Endodermal cell (in vitro differentiated cells): ENCODE measurements around the gene KRT40. TPM values are rescaled to one million over a fixed set of nuclear protein-coding genes. Genes with fewer than 3 reads are reported as not detected.

ENCODE experiments used
- DNase-seq: peaks from one replicate; pipeline ENCODE4 v3.0.0-alpha.2; 2017
- H3K27ac ChIP-seq: 2 replicates; pipeline ENCODE4 v1.5.1; 2013; ENCODE audit warnings: mild to moderate bottlenecking, low read depth, low read length, moderate library complexity
- H3K27me3 ChIP-seq: 2 replicates; pipeline ENCODE4 v1.6.1; 2013; ENCODE audit warnings: mild to moderate bottlenecking, low read length, moderate library complexity; ENCODE audit not compliant: insufficient read depth, control insufficient read depth, poor library complexity, severe bottlenecking
- H3K36me3 ChIP-seq: 2 replicates; pipeline ENCODE4 v1.7.0; 2013; ENCODE audit warnings: mild to moderate bottlenecking, low read length, moderate library complexity; ENCODE audit not compliant: control insufficient read depth, insufficient read depth
- H3K4me1 ChIP-seq: one replicate; pipeline ENCODE4 v1.7.0; 2013; ENCODE audit warnings: low read length; ENCODE audit not compliant: control insufficient read depth, insufficient read depth
- H3K4me3 ChIP-seq: 2 replicates; pipeline ENCODE4 v1.5.1; 2013; ENCODE audit warnings: mild to moderate bottlenecking, low read length, moderate library complexity
- H3K9ac ChIP-seq: 2 replicates; pipeline ENCODE4 v1.6.1; 2013; ENCODE audit warnings: mild to moderate bottlenecking, low read length, moderate library complexity; ENCODE audit not compliant: poor library complexity, severe bottlenecking; ENCODE audit errors: extremely low read depth
- H3K9me3 ChIP-seq: 2 replicates; pipeline ENCODE4 v1.6.1; 2013; ENCODE audit warnings: mild to moderate bottlenecking, low read length, moderate library complexity; ENCODE audit not compliant: control insufficient read depth
- H3K27ac Mint-ChIP-seq: 2 replicates; pipeline ENCODE4 v1.8.0; 2020; ENCODE audit warnings: mixed read lengths
- H3K27me3 Mint-ChIP-seq: 2 replicates; pipeline ENCODE4 v1.8.0; 2021; ENCODE audit warnings: mild to moderate bottlenecking, mixed read lengths; ENCODE audit not compliant: insufficient read depth
- H3K36me3 Mint-ChIP-seq: 2 replicates; pipeline ENCODE4 v1.8.0; 2020; ENCODE audit warnings: low read depth, mixed read lengths
- H3K4me1 Mint-ChIP-seq: 2 replicates; pipeline ENCODE4 v1.8.0; 2020; ENCODE audit warnings: mixed read lengths
- H3K4me3 Mint-ChIP-seq: 2 replicates; pipeline ENCODE4 v1.8.0; 2020; ENCODE audit warnings: mild to moderate bottlenecking, moderate library complexity, mixed read lengths
- H3K9me3 Mint-ChIP-seq: 2 replicates; pipeline ENCODE4 v1.8.0; 2020; ENCODE audit warnings: mild to moderate bottlenecking, mixed read lengths
- CTCF ChIP-seq: fragments of 200-600 bp; sonication (generic); conservative IDR thresholded peaks from 2 replicates; pipeline ENCODE4 v1.5.0; 2021; ENCODE audit warnings: antibody characterized with exemption, mild to moderate bottlenecking
- WGBS, 2 experiments: methylation state at CpG; one replicate each; pipeline versions ENCODE4 v1.1.5 to v1.1.7; 2013; ENCODE audit warnings: missing lambda C conversion rate in 2 of 2, mixed read lengths in 1 of 2; ENCODE audit not compliant: insufficient coverage in 1 of 2, insufficient read length in 1 of 2; 5-methylcytosine and 5-hydroxymethylcytosine counted together
- total RNA-seq, 2 donors: library from RNA; stranded (reverse); fragmentation: NEBNext Ultra II Directional in 1 of 2; extraction: Animal tissue kit (Norgen Biotek cat#: 25700) in 1 of 2; gene quantifications; 2 replicates in 1 of 2; 3 replicates in 1 of 2; pipeline ENCODE4 v1.2.1, GENCODE V29; 2021

KRT40 gene
- total RNA-seq, 2 donors from 2014 or later = not detected

- Histone ChIP-seq H3K9ac (no peak overlapping the region), H3K4me3 (no peak overlapping the region), H3K36me3 (no peaks in the 10 kb centered on the region), H3K9me3 (no peaks in the 10 kb centered on the region), H3K27me3 (peaks cover under 1% of the 10 kb centered on the region), H3K27ac (no peak overlapping the region), H3K4me1 (peaks cover 8% of the 10 kb centered on the region)
- TF ChIP-seq CTCF = no peak
- no peak overlapping the region for H3K27ac Mint-ChIP-seq
- peaks cover 7% of the 10 kb centered on the region for H3K27me3 Mint-ChIP-seq
- H3K4me3 Mint-ChIP-seq = no peak overlapping the region
- H3K9me3 Mint-ChIP-seq = no peaks in the 10 kb centered on the region
- no peak for DNase-seq
- WGBS, 2 experiments = 96 to 100% methylated on average over 1 to 5 of the region's 5 CpGs
- H3K36me3 Mint-ChIP-seq = no peaks in the 10 kb centered on the region
- H3K4me1 Mint-ChIP-seq = peaks cover 10% of the 10 kb centered on the region
Measured at GRCh38 chr17:40981115-40981514, 3.0 kb downstream of the KRT40 start.

GRCh38 chr17:40980596-40980995 lies 3.5 kb downstream of the KRT40 start:
- no peaks in the 10 kb centered on the region for H3K36me3 ChIP-seq
- no peak for TF ChIP-seq CTCF
- Mint-ChIP-seq H3K4me3 (no peak overlapping the region), H3K4me1 (peaks cover 10% of the 10 kb centered on the region), H3K27ac (no peak overlapping the region), H3K9me3 (no peaks in the 10 kb centered on the region), H3K27me3 (peaks cover 7% of the 10 kb centered on the region), H3K36me3 (no peaks in the 10 kb centered on the region)
- no peak overlapping the region for H3K27ac ChIP-seq
- H3K4me1 ChIP-seq = peaks cover 8% of the 10 kb centered on the region
- H3K4me3 ChIP-seq = no peak overlapping the region
- H3K9me3 ChIP-seq = no peaks in the 10 kb centered on the region
- DNase-seq = no peak
- peaks cover 5% of the 10 kb centered on the region for H3K27me3 ChIP-seq
- WGBS, 2 experiments = 83 to 84% methylated on average over 8 of the region's 8 CpGs
- no peak overlapping the region for H3K9ac ChIP-seq

GRCh38 chr17:40980117-40980516 lies 4.0 kb downstream of the KRT40 start:
- peak; percentile 73 for DNase-seq
- H3K9me3 Mint-ChIP-seq = no peaks in the 10 kb centered on the region
- Histone ChIP-seq H3K27ac (no peak overlapping the region), H3K27me3 (peaks cover 10% of the 10 kb centered on the region), H3K4me3 (no peak overlapping the region), H3K4me1 (peaks cover 8% of the 10 kb centered on the region), H3K9ac (no peak overlapping the region), H3K36me3 (no peaks in the 10 kb centered on the region), H3K9me3 (no peaks in the 10 kb centered on the region)
- no peak overlapping the region for H3K4me3 Mint-ChIP-seq
- 65% methylated on average over 3 of the region's 3 CpGs for WGBS, 2 experiments
- TF ChIP-seq CTCF = no peak
- peaks cover 10% of the 10 kb centered on the region for H3K4me1 Mint-ChIP-seq
- H3K27me3 Mint-ChIP-seq = peaks cover 7% of the 10 kb centered on the region
- no peak overlapping the region for H3K27ac Mint-ChIP-seq
- H3K36me3 Mint-ChIP-seq = no peaks in the 10 kb centered on the region
